Subcutaneous adipose tissue (tissue), 4 donors: ENCODE data around the gene CEP85L. TPM values are rescaled to one million over a fixed set of nuclear protein-coding genes. Genes with fewer than 3 reads are reported as not detected.

Experiments used
- total RNA-seq, 4 donors: library from RNA; depleted of rRNA; stranded (reverse); fragments of >200 nt; gene quantifications; one replicate each; pipeline ENCODE4 v1.1.0, GENCODE V29; 2016
- TF ChIP-seq, protein P1 (sequence below): fragments of 450-650 bp; IDR thresholded peaks from one replicate; pipeline ENCODE4 v1.5.1; 2016; ENCODE audit warnings: low read depth, mild to moderate bottlenecking, control low read depth, antibody characterized with exemption, moderate library complexity

The CEP85L gene
- total RNA-seq, 4 donors from 2014 or later: 12.2 to 17.6 (median 16.4) TPM

GRCh38 chr6:118467181-118467580, 184.2 kb downstream of the CEP85L start:
- TF ChIP-seq, protein P1, sequence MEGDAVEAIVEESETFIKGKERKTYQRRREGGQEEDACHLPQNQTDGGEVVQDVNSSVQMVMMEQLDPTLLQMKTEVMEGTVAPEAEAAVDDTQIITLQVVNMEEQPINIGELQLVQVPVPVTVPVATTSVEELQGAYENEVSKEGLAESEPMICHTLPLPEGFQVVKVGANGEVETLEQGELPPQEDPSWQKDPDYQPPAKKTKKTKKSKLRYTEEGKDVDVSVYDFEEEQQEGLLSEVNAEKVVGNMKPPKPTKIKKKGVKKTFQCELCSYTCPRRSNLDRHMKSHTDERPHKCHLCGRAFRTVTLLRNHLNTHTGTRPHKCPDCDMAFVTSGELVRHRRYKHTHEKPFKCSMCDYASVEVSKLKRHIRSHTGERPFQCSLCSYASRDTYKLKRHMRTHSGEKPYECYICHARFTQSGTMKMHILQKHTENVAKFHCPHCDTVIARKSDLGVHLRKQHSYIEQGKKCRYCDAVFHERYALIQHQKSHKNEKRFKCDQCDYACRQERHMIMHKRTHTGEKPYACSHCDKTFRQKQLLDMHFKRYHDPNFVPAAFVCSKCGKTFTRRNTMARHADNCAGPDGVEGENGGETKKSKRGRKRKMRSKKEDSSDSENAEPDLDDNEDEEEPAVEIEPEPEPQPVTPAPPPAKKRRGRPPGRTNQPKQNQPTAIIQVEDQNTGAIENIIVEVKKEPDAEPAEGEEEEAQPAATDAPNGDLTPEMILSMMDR: no peak

DNA sequence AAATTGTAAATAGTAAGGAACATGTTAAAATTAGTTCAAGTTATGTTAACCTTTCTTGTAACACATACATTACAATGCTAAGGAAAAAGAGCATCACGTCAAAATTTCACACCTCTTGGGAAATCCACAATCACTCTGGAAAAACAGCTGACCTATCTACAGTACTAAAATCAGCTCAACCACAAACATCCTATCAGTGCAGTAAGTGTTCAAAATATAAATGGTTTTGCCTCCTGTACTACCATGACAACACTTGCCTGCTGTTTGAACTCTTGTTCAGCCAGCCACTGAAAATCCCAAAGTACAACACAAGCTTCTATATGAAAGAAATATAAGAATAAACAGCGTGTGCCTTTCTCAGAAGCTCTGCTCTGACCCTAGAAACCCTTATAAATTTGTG, 186.8 kb downstream of the CEP85L start:
- TF ChIP-seq, protein P1: no peak

DNA sequence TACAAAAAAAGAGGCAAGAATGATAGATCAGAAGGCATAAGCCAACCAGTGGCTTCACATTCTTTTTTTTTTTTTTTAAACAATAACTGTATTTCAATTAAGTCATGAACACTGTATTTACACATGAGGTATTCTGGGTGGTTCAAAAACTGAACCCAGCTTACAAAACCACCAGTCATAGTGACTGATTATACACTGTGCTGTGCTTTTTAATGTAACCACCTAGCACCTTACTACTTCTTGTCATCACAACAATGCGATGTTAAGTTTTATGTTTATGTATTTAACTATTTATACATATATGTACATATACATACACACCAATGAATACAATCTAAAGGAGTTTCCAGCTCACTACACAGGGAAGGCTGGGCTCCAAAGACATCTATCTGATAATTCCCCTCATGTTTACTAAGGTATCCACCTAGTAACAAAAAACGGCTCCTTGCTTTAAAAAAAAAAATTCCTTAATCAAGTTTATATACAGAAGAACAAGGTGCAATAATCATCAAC, 190.4 kb downstream of the CEP85L start:
- TF ChIP-seq, protein P1: no peak

- TF ChIP-seq, protein P1: no peak
Measured at GRCh38 chr6:118456982-118457381, 194.4 kb downstream of the CEP85L start.

DNA sequence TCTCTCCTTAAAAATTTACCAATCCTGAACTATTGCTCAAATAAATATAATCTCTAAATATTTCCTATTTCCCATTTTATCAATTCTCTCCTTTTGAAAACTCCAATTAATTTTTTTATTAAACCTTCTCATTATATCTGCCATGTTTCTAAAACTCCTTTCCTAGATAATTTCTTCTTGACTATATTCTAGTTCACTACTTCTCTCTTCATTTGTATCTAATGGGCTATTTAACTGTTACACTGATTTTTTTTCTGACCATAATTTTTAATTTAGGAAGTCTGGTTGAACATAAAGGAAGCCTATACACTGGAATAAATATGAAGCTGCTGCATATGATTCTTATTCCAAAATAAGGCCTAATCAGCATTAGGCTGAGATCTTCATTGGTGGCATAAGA, 199.6 kb downstream of the CEP85L start:
- TF ChIP-seq, protein P1: no peak

DNA sequence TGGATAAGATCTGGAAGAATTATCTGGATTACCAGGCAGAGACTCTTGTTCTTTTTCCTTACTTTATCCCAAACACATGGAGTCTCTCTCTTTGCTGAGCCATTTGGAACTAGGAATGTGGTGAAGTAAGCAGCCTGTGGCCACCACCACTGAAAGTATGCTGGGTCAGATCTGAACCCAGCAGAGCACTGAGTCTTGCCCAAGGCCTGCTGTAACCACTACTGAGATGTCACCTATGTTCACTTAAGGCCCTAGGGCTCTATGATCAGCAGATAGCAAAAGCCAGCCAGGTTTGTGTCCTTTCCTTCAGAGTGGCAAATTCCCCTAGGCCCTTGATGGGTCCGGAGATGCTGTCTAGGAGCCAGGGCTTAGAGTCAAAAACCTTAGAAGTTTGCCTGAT, 206.6 kb downstream of the CEP85L start:
- TF ChIP-seq, protein P1: no peak

- TF ChIP-seq, protein P1: no peak
Measured at GRCh38 chr6:118436482-118436881, 214.9 kb downstream of the CEP85L start.
